ENCODE measurements around the gene PUS7.

DNA sequence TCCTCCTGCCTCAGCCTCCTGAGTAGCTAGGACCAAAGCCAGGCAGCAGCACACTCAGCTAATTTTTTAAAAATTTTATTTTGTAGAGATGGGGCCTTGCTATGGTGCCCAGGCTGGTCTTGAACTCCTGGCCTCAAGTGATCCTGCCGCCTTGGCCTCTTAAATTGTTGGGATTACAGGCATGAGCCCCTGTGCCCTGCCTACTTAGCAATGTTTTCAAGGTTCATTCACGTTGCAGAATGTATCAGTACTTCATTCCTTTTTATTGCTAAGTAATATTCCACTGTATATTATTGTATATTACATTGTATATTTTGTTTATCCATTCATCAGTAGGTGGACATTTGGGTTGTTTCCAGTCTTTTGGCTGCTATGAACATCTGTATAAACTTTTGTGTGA lies 44.2 kb downstream of the PUS7 start:
- TF ChIP-seq BRCA1 (IDR thresholded peaks at IDR 0.05; ENCODE audit: low read depth, low read length) (no peak), CTCF (IDR thresholded peaks at IDR 0.05; ENCODE audit: control extremely low read depth in 1 of 3, insufficient read depth in 1 of 3, low read depth in 1 of 3, low read length in 3 of 3) (no peak)
